Germinal center (tissue), 1 donor: Measurements from ENCODE around the gene APOC1.

Source experiments
- DNase-seq: peaks from one replicate; pipeline ENCODE4 v3.0.0; 2012; ENCODE audit warnings: mixed read lengths, low spot score

Gene APOC1

GRCh38 chr19:44955505-44956439 is 41.4 kb downstream of the APOC1 start:
- no peak for DNase-seq

- no peak for DNase-seq
Measured at GRCh38 chr19:44957526-44957925, 43.1 kb downstream of the APOC1 start.

- DNase-seq, result no peak
Measured at GRCh38 chr19:44958090-44958489, 43.7 kb downstream of the APOC1 start.

- no peak for DNase-seq
Measured at GRCh38 chr19:44959691-44960090, 45.3 kb downstream of the APOC1 start.

GRCh38 chr19:44960906-44961728 is 46.7 kb downstream of the APOC1 start:
- peak; percentile 64 for DNase-seq

GRCh38 chr19:44961821-44962220 is 47.4 kb downstream of the APOC1 start:
- no peak for DNase-seq

GRCh38 chr19:44968118-44968517 is 53.7 kb downstream of the APOC1 start:
- DNase-seq, result no peak

- DNase-seq, result no peak
Measured at GRCh38 chr19:44968670-44969069, 54.3 kb downstream of the APOC1 start.
